Prostate gland (tissue), 2 donors: ENCODE data around the gene CCDC34. TPM values are rescaled to one million over a fixed set of nuclear protein-coding genes. Genes with fewer than 3 reads are reported as not detected.

Experiments used
- DNase-seq: peaks from one replicate; pipeline ENCODE4 v3.0.0-alpha.2; 2019; ENCODE audit warnings: low spot score
- H3K27ac ChIP-seq, 2 donors: fragments of 200-600 bp; sonication (generic); 2 replicates each; pipeline ENCODE4 v1.5.1; 2017 to 2019
- H3K27me3 ChIP-seq: fragments of 200-600 bp; sonication (generic); replicated peaks from 2 replicates; pipeline ENCODE4 v1.5.1; 2019; ENCODE audit not compliant: insufficient read depth
- H3K36me3 ChIP-seq, 2 donors: fragments of 200-600 bp; sonication (generic); 1 replicate in 1 of 2; 2 replicates in 1 of 2; pipeline versions ENCODE4 v1.5.1 to v1.8.1; 2017 to 2019
- H3K4me1 ChIP-seq: fragments of 200-600 bp; sonication (generic); replicated peaks from 2 replicates; pipeline ENCODE4 v1.5.1; 2019
- H3K4me3 ChIP-seq, 2 donors: fragments of 200-600 bp; sonication (generic); 2 replicates each; pipeline ENCODE4 v1.5.1; 2017 to 2019
- H3K9me3 ChIP-seq: fragments of 200-600 bp; sonication (generic); 2 replicates; pipeline ENCODE4 v1.5.1; 2017
- POLR2A ChIP-seq: fragments of 450-650 bp; IDR thresholded peaks from one replicate; pipeline ENCODE4 v1.6.1; 2016; ENCODE audit warnings: antibody characterized with exemption, mild to moderate bottlenecking
- POLR2AphosphoS5 ChIP-seq: sonication (generic); formaldehyde crosslinking; IDR thresholded peaks from one replicate; pipeline ENCODE4 v1.6.1; 2017; ENCODE audit warnings: antibody characterized with exemption
- WGBS: methylation state at CpG from one replicate; pipeline ENCODE4 v1.1.5; 2018; 5-methylcytosine and 5-hydroxymethylcytosine counted together
- intact Hi-C: fragments of 100-400 bp; cut with DNase I; formaldehyde crosslinking; loops from one replicate; pipeline ENCODE4 v1.14.2; 2022
- total RNA-seq, 2 donors: library from RNA; depleted of rRNA; stranded (reverse); fragments of >200 nt; gene quantifications; one replicate each; pipeline ENCODE4 v1.1.0, GENCODE V29; 2016
- TF ChIP-seq, protein P1 (sequence below), 4 experiments: fragments of 200-600 bp in 2 of 4; fragments of 450-650 bp in 2 of 4; sonication (generic) in 2 of 4; IDR thresholded peaks; 1 replicate in 3 of 4; 2 replicates in 1 of 4; pipeline ENCODE4 v1.5.1; 2016 to 2019; ENCODE audit warnings: antibody characterized with exemption in 4 of 4, mild to moderate bottlenecking in 2 of 4, moderate library complexity in 2 of 4

Gene CCDC34
- 1 to 10 TPM; 5.7 to 6.7 TPM for total RNA-seq

- intact Hi-C loops, result loop anchor here (10.0 kb wide), 1 partner anchor 112 kb away; the partner anchor contains the start of gene LGR4
- WGBS, result under 1% methylated on average over 57 of the region's 57 CpGs
- Histone ChIP-seq H3K36me3 (no peaks in the 10 kb centered on the region), H3K4me3 (peak within 1 kb of the TSS; percentile 63 to 68), H3K27me3 (no peaks in the 10 kb centered on the region), H3K9me3 (no peaks in the 10 kb centered on the region), H3K27ac (peak within 1 kb of the TSS; percentile 47 to 67), H3K4me1 (no peaks in the 10 kb centered on the region)
- peak; percentile 88 for DNase-seq
- TF ChIP-seq, protein P1, sequence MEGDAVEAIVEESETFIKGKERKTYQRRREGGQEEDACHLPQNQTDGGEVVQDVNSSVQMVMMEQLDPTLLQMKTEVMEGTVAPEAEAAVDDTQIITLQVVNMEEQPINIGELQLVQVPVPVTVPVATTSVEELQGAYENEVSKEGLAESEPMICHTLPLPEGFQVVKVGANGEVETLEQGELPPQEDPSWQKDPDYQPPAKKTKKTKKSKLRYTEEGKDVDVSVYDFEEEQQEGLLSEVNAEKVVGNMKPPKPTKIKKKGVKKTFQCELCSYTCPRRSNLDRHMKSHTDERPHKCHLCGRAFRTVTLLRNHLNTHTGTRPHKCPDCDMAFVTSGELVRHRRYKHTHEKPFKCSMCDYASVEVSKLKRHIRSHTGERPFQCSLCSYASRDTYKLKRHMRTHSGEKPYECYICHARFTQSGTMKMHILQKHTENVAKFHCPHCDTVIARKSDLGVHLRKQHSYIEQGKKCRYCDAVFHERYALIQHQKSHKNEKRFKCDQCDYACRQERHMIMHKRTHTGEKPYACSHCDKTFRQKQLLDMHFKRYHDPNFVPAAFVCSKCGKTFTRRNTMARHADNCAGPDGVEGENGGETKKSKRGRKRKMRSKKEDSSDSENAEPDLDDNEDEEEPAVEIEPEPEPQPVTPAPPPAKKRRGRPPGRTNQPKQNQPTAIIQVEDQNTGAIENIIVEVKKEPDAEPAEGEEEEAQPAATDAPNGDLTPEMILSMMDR (IDR thresholded peaks at IDR 0.05), result no peak
- peak; percentile 90 for TF ChIP-seq POLR2AphosphoS5
These were observed at the start of gene CCDC34 for GRCh38 chr11:27362749-27363575. CCDC34 (minus strand) TSS chr11:27363215; CDS start chr11:27363194, 21 bp downstream.

GRCh38 chr11:27412192-27412691 is 49.2 kb upstream of the CCDC34 start:
- DNase-seq, result no peak
- Histone ChIP-seq H3K27me3 (no peaks in the 10 kb centered on the region), H3K4me1 (no peaks in the 10 kb centered on the region), H3K4me3 (no peak overlapping the region), H3K9me3 (no peaks in the 10 kb centered on the region), H3K36me3 (no peaks in the 10 kb centered on the region), H3K27ac (no peak overlapping the region)
- intact Hi-C loops, result no loop called here
- TF ChIP-seq POLR2A (no peak), POLR2AphosphoS5 (no peak)
- TF ChIP-seq, protein P1 (IDR thresholded peaks at IDR 0.05), result no peak

GRCh38 chr11:27411328-27411727 is 48.3 kb upstream of the CCDC34 start:
- no peaks in the 10 kb centered on the region for H3K4me1 ChIP-seq
- TF ChIP-seq POLR2A (no peak), POLR2AphosphoS5 (no peak)
- TF ChIP-seq, protein P1 (IDR thresholded peaks at IDR 0.05), result no peak
- H3K4me3 ChIP-seq, result no peak overlapping the region
- H3K27me3 ChIP-seq, result no peaks in the 10 kb centered on the region
- no peaks in the 10 kb centered on the region for H3K36me3 ChIP-seq
- DNase-seq, result no peak
- H3K27ac ChIP-seq, result no peak overlapping the region
- no peaks in the 10 kb centered on the region for H3K9me3 ChIP-seq
- intact Hi-C loops, result no loop called here

- no peak for DNase-seq
- Histone ChIP-seq H3K4me3 (no peak overlapping the region), H3K4me1 (no peaks in the 10 kb centered on the region), H3K36me3 (no peaks in the 10 kb centered on the region), H3K27me3 (no peaks in the 10 kb centered on the region), H3K27ac (no peak overlapping the region), H3K9me3 (no peaks in the 10 kb centered on the region)
- intact Hi-C loops, result no loop called here
- 91% methylated on average over 1 of the region's 1 CpG for WGBS
- TF ChIP-seq POLR2A (no peak), POLR2AphosphoS5 (no peak)
- TF ChIP-seq, protein P1 (IDR thresholded peaks at IDR 0.05), result no peak
These were observed 47.3 kb upstream of the CCDC34 start for GRCh38 chr11:27410272-27410671.

DNA sequence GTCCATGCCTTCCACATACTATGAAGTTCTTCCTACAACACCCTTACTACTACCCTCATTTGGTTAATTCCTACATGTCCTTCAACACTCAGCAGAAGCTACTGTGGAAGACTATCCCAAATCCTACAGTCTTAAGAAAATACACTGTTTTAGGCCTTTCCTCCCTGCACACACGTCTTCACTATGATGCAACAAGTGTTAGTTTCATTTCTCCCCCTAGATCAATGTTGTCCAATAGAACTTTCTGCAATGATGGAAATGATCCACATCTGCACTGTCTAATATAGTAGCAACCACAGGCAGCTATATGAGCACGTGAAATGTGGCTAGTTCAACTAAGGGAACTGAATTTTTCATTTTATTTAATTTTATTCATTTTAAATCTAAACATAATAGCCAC is 46.7 kb upstream of the CCDC34 start:
- no peaks in the 10 kb centered on the region for H3K27me3 ChIP-seq
- H3K9me3 ChIP-seq, result no peaks in the 10 kb centered on the region
- WGBS, result 84% methylated on average over 2 of the region's 2 CpGs
- no peak overlapping the region for H3K27ac ChIP-seq
- TF ChIP-seq POLR2AphosphoS5 (no peak), POLR2A (no peak)
- TF ChIP-seq, protein P1 (IDR thresholded peaks at IDR 0.05), result no peak
- no peak for DNase-seq
- no peak overlapping the region for H3K4me3 ChIP-seq
- intact Hi-C loops, result no loop called here
- H3K36me3 ChIP-seq, result no peaks in the 10 kb centered on the region
- H3K4me1 ChIP-seq, result no peaks in the 10 kb centered on the region
